ENCODE results near the gene TIGD6.

GRCh38 chr5:149957855-149958254 is 42.6 kb downstream of the TIGD6 start:
- TF ChIP-seq CTCF (IDR thresholded peaks at IDR 0.05; ENCODE audit: low read depth, low read length, poor library complexity, severe bottlenecking) (no peak), EZH2phosphoT487 (IDR thresholded peaks at IDR 0.05; ENCODE audit: borderline replicate concordance, low read length) (no peak)

All from DOHH2 (cell line).